IgD-negative memory B cell (primary cell): ENCODE data around the gene CRACR2A. TPM values are rescaled to one million over a fixed set of nuclear protein-coding genes. Genes with fewer than 3 reads are reported as not detected.

ENCODE experiments used
- polyA plus RNA-seq: library from polyadenylated mRNA; unstranded; fragments of 300-500 nt; fragmentation: Illumina TruSeq; gene quantifications from one replicate; pipeline ENCODE4 v1.2.3, GENCODE V29; 2021

The CRACR2A gene
- polyA plus RNA-seq, 1 donor from 2014 or later: 10.1 TPM

Other genes with a start within 250 kb of the CRACR2A start
- gene PARP11, start 120.3 kb upstream of the CRACR2A start, polyA plus RNA-seq: 8.3 TPM